Measurements from ENCODE around the gene CACNA2D2. TPM values are rescaled to one million over a fixed set of nuclear protein-coding genes. Genes with fewer than 3 reads are reported as not detected.

The CACNA2D2 gene
- total and polyA plus RNA-seq, 2 of the 8 experiments (the other 6 are each of a cell fraction or from before 2014, with no cell fraction given) = 14.1 to 25.0 TPM

DNA sequence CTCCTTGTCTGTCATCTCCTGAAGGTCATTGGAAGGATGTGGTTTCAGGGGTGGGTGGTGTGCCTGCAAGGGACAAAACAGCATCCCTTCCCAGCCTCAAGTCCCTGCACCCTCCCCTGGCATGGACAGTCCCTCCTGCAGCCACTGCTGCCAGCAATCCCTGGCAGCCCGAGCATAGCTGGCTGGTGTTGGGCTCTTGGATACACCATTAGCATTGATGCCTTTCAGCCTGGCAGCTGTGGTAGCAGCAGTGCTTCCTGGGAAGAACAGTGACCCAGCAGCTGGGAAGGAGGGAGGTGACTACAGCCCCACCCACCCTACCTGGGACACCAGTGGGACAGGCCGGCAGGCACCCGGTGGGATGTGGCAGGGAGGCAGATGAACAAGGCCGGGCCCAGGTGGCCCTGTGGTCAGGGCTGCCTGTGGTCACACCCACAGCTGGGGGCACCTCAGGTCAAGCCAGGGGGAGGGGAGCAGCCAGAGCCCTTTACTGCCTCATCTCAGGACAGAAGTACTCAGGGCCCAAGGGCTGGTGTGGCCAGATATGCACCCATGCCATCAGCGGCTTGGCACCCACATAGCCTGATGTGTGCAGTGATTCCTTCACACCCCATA, 111.2 kb downstream of the CACNA2D2 start:
- no peak overlapping the region for H3K9ac ChIP-seq (replicated peaks in 1 of 4; ENCODE audit: extremely low read depth in 1 of 4, low read depth in 3 of 4, low read length in 3 of 4)
- no peaks in the 10 kb centered on the region; a peak in 1 of 7 replicates for H3K27me3 ChIP-seq (replicated peaks in 1 of 4; ENCODE audit: control insufficient read depth in 3 of 4, extremely low read depth in 1 of 4, insufficient read depth in 3 of 4, low read length in 3 of 4)
- no peaks in the 10 kb centered on the region for H3K79me2 ChIP-seq (ENCODE audit: control insufficient read depth in 1 of 2, insufficient read depth in 2 of 2, low read length in 2 of 2)
- no peak overlapping the region for H3K18ac ChIP-seq (ENCODE audit: extremely low read depth, low read length)
- no peak overlapping the region for H3K4me2 ChIP-seq (ENCODE audit: insufficient read depth in 1 of 2, low read depth in 2 of 2, low read length in 2 of 2)
- H2BK12ac ChIP-seq (ENCODE audit: low read depth, low read length) = no peak overlapping the region
- no peak overlapping the region for H3K4me3 ChIP-seq (ENCODE audit: extremely low read depth in 1 of 4, insufficient read depth in 2 of 4, low read depth in 3 of 4, low read length in 4 of 4)
- H3K23me2 ChIP-seq (ENCODE audit: low read depth, low read length) = no peaks in the 10 kb centered on the region
- H2BK5ac ChIP-seq (ENCODE audit: low read depth, low read length) = no peak overlapping the region
- no peak overlapping the region for H4K91ac ChIP-seq (replicated peaks; ENCODE audit: insufficient read length, low read length)
- no peak overlapping the region for H4K5ac ChIP-seq (ENCODE audit: insufficient read length, low read depth, low read length)
- POLR2A ChIA-PET (ENCODE audit: partially characterized antibody) = interaction anchor here (1.4 to 1.5 kb wide), 2 partner anchors 17 to 152 kb away, joined by 3 read pairs; no protein-coding TSS in a partner anchor
- no peak overlapping the region for H2BK20ac ChIP-seq (ENCODE audit: low read length)
- FAIRE-seq (no peak), DNase-seq (ENCODE audit: low read depth in 1 of 2, low spot score in 2 of 2) (no peak)
- H2AFZ ChIP-seq (ENCODE audit: low read length) = no peak overlapping the region
- H2BK120ac ChIP-seq (replicated peaks; ENCODE audit: low read depth, low read length) = no peak overlapping the region
- H4K8ac ChIP-seq (ENCODE audit: extremely low read depth, insufficient read depth, low read length) = peak overlapping the region; percentile 11
- no peak overlapping the region for H3K56ac ChIP-seq (replicated peaks; ENCODE audit: insufficient read length, low read depth, low read length)
- H3K9me3 ChIP-seq (ENCODE audit: insufficient read depth in 2 of 2, low read depth in 1 of 2, low read length in 1 of 2) = no peaks in the 10 kb centered on the region
- no peaks in the 10 kb centered on the region for H3K36me3 ChIP-seq (ENCODE audit: control insufficient read depth in 2 of 4, insufficient read depth in 4 of 4, low read length in 3 of 4)
- H4K20me1 ChIP-seq (replicated peaks in 1 of 2; ENCODE audit: control insufficient read depth in 1 of 2, insufficient read depth in 2 of 2, low read length in 2 of 2) = peaks cover 3 to 4% of the 10 kb centered on the region in 2 experiments
- TF ChIP-seq YY1 (IDR thresholded peaks at IDR 0.05; ENCODE audit: low read depth, low read length) = no peak
- TF ChIP-seq ZNF274 (IDR thresholded peaks at IDR 0.05; ENCODE audit: borderline replicate concordance, extremely low read depth, low read length) = no peak
- no peak for TF ChIP-seq ATF2 (IDR thresholded peaks at IDR 0.05; ENCODE audit: low read length)
- TF ChIP-seq HDAC6 (IDR thresholded peaks at IDR 0.05; ENCODE audit: low read depth, low read length) = no peak
- no peak for TF ChIP-seq SP1 (IDR thresholded peaks at IDR 0.05; ENCODE audit: low read depth, low read length)
- no peak for TF ChIP-seq RAD21 (IDR thresholded peaks at IDR 0.05 in 1 of 2, conservative IDR thresholded peaks at IDR 0.05 in 1 of 2; ENCODE audit: low read depth in 2 of 2, low read length in 2 of 2)
- no peak for TF ChIP-seq KDM4A (IDR thresholded peaks at IDR 0.05; ENCODE audit: low read depth, low read length, severe bottlenecking)
- TF ChIP-seq RNF2 (IDR thresholded peaks at IDR 0.05; ENCODE audit: borderline replicate concordance, low read depth, low read length, missing control alignments, poor library complexity, severe bottlenecking) = no peak
- TF ChIP-seq GABPA (IDR thresholded peaks at IDR 0.05; ENCODE audit: borderline replicate concordance, insufficient read depth, low read length) = no peak
- no peak for TF ChIP-seq SP4 (IDR thresholded peaks at IDR 0.05; ENCODE audit: low read length)
- no peak for TF ChIP-seq SP2 (IDR thresholded peaks at IDR 0.05; ENCODE audit: low read length)
- H2BK15ac ChIP-seq (ENCODE audit: low read length) = no peak overlapping the region
- H3K79me1 ChIP-seq (ENCODE audit: low read depth, low read length) = no peaks in the 10 kb centered on the region
- no peak overlapping the region for H3K27ac ChIP-seq (ENCODE audit: low read depth, low read length)
- WGBS, 2 experiments (ENCODE audit: extremely low coverage in 1 of 2, insufficient coverage in 1 of 2, insufficient read length in 1 of 2, insufficient replicate concordance in 2 of 2, low coverage in 1 of 2, low lambda C conversion rate in 2 of 2, missing lambda C conversion rate in 1 of 2) = 76% methylated on average over 5 of the region's 5 CpGs; no CpG with 5 or more reads in 1 of the 2 experiments
- no peak overlapping the region for H2AK5ac ChIP-seq (ENCODE audit: low read depth, low read length)
- H3K4me1 ChIP-seq (replicated peaks in 1 of 4; ENCODE audit: control insufficient read depth in 3 of 4, insufficient read depth in 4 of 4, low read length in 3 of 4) = peaks cover 0 to 2% (median under 1%) of the 10 kb centered on the region in 4 experiments; a peak in 2 of 7 replicates
- H3K23ac ChIP-seq (ENCODE audit: insufficient read length) = no peak overlapping the region
- H3K4ac ChIP-seq (replicated peaks; ENCODE audit: insufficient read length, low read depth, low read length) = no peak overlapping the region
- no peak overlapping the region for H3K14ac ChIP-seq (ENCODE audit: insufficient read length)
- CTCF ChIA-PET (ENCODE audit: partially characterized antibody) = interaction anchor here (0.6 to 9.3 kb wide), 11 partner anchors 11 to 162 kb away, joined by 3 to 136 read pairs (median 4); partner anchors contain the start of genes CYB561D2, NPRL2 and ZMYND10

All from H1 (cell line).